HL-60 (cell line): ENCODE measurements around the gene ZNF512B.

Source experiments
- DNase-seq, 2 experiments: peaks; one replicate each; pipeline ENCODE4 v3.0.0-alpha.2; 2010 to 2020; ENCODE audit warnings: low read depth in 1 of 2, low spot score in 1 of 2
- H3K27ac ChIP-seq: fragments of 250-450 bp; sonication (Bioruptor Pico); replicated peaks from 2 replicates; pipeline ENCODE4 v1.5.1; 2020; ENCODE audit warnings: mild to moderate bottlenecking, moderate library complexity
- H3K27me3 ChIP-seq: fragments of 250-450 bp; sonication (Bioruptor Pico); 2 replicates; pipeline ENCODE4 v1.5.1; 2021; ENCODE audit warnings: mild to moderate bottlenecking, moderate library complexity; ENCODE audit not compliant: insufficient read depth, poor library complexity, severe bottlenecking
- H3K4me3 ChIP-seq: replicated peaks from 2 replicates; pipeline ENCODE4 v1.5.1; 2011; ENCODE audit warnings: mild to moderate bottlenecking, control low read depth, low read length; ENCODE audit not compliant: insufficient read depth
- GABPA ChIP-seq: IDR thresholded peaks from 2 replicates; pipeline ENCODE4 v1.6.1; 2012; ENCODE audit warnings: low read depth
- POLR2AphosphoS5 ChIP-seq: IDR thresholded peaks from 2 replicates; pipeline ENCODE4 v1.6.1; 2012; ENCODE audit warnings: low read depth
- SPI1 ChIP-seq: IDR thresholded peaks from 2 replicates; pipeline ENCODE4 v1.6.1; 2012; ENCODE audit warnings: low read depth, mild to moderate bottlenecking, borderline replicate concordance
- TF ChIP-seq, protein P1 (sequence below): IDR thresholded peaks from 2 replicates; pipeline ENCODE4 v1.6.1; 2012; ENCODE audit warnings: low read depth; ENCODE audit not compliant: insufficient replicate concordance
- TF ChIP-seq, protein P2 (sequence below): IDR thresholded peaks from one replicate; pipeline ENCODE4 v1.5.1; 2011; ENCODE audit warnings: low read length, control low read depth, inconsistent platforms; ENCODE audit not compliant: insufficient read depth

ZNF512B gene

GRCh38 chr20:63926298-63926697 lies 43.4 kb downstream of the ZNF512B start:
- DNase-seq: no peak
- no peak for TF ChIP-seq POLR2AphosphoS5
- Histone ChIP-seq H3K27me3 (no peaks in the 10 kb centered on the region), H3K27ac (no peak overlapping the region), H3K4me3 (no peak overlapping the region)

GRCh38 chr20:63924241-63924640 lies 45.5 kb downstream of the ZNF512B start:
- TF ChIP-seq SPI1 (no peak), POLR2AphosphoS5 (no peak)
- TF ChIP-seq, protein P1, sequence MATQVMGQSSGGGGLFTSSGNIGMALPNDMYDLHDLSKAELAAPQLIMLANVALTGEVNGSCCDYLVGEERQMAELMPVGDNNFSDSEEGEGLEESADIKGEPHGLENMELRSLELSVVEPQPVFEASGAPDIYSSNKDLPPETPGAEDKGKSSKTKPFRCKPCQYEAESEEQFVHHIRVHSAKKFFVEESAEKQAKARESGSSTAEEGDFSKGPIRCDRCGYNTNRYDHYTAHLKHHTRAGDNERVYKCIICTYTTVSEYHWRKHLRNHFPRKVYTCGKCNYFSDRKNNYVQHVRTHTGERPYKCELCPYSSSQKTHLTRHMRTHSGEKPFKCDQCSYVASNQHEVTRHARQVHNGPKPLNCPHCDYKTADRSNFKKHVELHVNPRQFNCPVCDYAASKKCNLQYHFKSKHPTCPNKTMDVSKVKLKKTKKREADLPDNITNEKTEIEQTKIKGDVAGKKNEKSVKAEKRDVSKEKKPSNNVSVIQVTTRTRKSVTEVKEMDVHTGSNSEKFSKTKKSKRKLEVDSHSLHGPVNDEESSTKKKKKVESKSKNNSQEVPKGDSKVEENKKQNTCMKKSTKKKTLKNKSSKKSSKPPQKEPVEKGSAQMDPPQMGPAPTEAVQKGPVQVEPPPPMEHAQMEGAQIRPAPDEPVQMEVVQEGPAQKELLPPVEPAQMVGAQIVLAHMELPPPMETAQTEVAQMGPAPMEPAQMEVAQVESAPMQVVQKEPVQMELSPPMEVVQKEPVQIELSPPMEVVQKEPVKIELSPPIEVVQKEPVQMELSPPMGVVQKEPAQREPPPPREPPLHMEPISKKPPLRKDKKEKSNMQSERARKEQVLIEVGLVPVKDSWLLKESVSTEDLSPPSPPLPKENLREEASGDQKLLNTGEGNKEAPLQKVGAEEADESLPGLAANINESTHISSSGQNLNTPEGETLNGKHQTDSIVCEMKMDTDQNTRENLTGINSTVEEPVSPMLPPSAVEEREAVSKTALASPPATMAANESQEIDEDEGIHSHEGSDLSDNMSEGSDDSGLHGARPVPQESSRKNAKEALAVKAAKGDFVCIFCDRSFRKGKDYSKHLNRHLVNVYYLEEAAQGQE: no peak
- TF ChIP-seq, protein P2, sequence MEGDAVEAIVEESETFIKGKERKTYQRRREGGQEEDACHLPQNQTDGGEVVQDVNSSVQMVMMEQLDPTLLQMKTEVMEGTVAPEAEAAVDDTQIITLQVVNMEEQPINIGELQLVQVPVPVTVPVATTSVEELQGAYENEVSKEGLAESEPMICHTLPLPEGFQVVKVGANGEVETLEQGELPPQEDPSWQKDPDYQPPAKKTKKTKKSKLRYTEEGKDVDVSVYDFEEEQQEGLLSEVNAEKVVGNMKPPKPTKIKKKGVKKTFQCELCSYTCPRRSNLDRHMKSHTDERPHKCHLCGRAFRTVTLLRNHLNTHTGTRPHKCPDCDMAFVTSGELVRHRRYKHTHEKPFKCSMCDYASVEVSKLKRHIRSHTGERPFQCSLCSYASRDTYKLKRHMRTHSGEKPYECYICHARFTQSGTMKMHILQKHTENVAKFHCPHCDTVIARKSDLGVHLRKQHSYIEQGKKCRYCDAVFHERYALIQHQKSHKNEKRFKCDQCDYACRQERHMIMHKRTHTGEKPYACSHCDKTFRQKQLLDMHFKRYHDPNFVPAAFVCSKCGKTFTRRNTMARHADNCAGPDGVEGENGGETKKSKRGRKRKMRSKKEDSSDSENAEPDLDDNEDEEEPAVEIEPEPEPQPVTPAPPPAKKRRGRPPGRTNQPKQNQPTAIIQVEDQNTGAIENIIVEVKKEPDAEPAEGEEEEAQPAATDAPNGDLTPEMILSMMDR: no peak
- Histone ChIP-seq H3K27me3 (no peaks in the 10 kb centered on the region), H3K4me3 (no peak overlapping the region), H3K27ac (no peak overlapping the region; the same call in 1 of the 2 replicates)
- no peak for DNase-seq

DNA sequence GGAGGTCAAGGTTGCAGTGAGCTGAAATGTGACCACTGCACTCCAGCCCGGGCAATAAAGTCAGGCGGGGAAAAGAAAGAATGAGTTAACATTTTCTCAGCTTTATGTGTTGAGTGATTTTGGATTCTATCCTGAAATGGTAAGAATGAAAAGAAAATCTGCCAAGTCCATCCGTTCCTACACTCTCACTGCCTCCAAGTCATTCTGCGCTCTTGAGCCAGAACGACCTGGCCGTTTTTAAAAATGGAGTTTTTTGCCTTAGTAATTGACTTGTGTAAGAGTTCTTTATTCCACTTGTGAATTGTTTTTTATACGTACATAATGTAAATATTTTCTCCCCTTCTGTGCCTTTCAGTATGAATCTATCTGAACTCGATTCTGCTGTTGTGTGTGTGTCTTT lies 46.1 kb downstream of the ZNF512B start:
- H3K4me3 ChIP-seq: no peak overlapping the region
- H3K27ac ChIP-seq: no peak overlapping the region; the same call in 1 of the 2 replicates
- no peaks in the 10 kb centered on the region for H3K27me3 ChIP-seq
- TF ChIP-seq, protein P2: no peak
- TF ChIP-seq GABPA (no peak), SPI1 (no peak), POLR2AphosphoS5 (no peak)
- TF ChIP-seq, protein P1: no peak
- no peak for DNase-seq

- H3K27ac ChIP-seq: no peak overlapping the region
- TF ChIP-seq, protein P1: no peak
- TF ChIP-seq, protein P2: no peak
- no peak for TF ChIP-seq POLR2AphosphoS5
- TF ChIP-seq SPI1: no peak
- no peak for TF ChIP-seq GABPA
- H3K27me3 ChIP-seq: no peaks in the 10 kb centered on the region
- DNase-seq: no peak
- H3K4me3 ChIP-seq: no peak overlapping the region
These were observed 49.5 kb downstream of the ZNF512B start for GRCh38 chr20:63920226-63920625.
